Stimulated activated CD8-positive, alpha-beta memory T cell treated with anti-CD3 and anti-CD28 coated beads, Interleukin-15, amount 100 ng/mL, for 1 hour (primary cell): Measurements from ENCODE around the gene TNS2.
"Not testable (repeated sequence)": the region's sequence is repeated elsewhere in the genome, so short reads cannot be mapped to it uniquely, and the experiment has no call there.

Experiments used
- DNase-seq: peaks from one replicate; pipeline ENCODE4 v3.0.0-alpha.2; 2020; ENCODE audit warnings: low read depth

TNS2 gene

GRCh38 chr12:53094796-53095595 lies 45.1 kb downstream of the TNS2 start:
- not testable (repeated sequence) for DNase-seq

- not testable (repeated sequence) for DNase-seq
These were observed 45.7 kb downstream of the TNS2 start for GRCh38 chr12:53095596-53095895.

- no peak for DNase-seq
These were observed 46.4 kb downstream of the TNS2 start for GRCh38 chr12:53096089-53096741.

GRCh38 chr12:53096759-53097158 lies 46.9 kb downstream of the TNS2 start:
- no peak for DNase-seq

GRCh38 chr12:53097207-53097563 lies 47.3 kb downstream of the TNS2 start:
- DNase-seq: no peak

- DNase-seq: no peak
These were observed 47.9 kb downstream of the TNS2 start, which contains the start of gene IGFBP6 for GRCh38 chr12:53097564-53098353. IGFBP6 (plus strand) TSS chr12:53097667; CDS start chr12:53097718, 51 bp downstream.

- DNase-seq: no peak
These were observed 48.6 kb downstream of the TNS2 start for GRCh38 chr12:53098354-53098981.

GRCh38 chr12:53099071-53099882 lies 49.4 kb downstream of the TNS2 start:
- DNase-seq: peak; percentile 89

- no peak for DNase-seq
These were observed 50.7 kb downstream of the TNS2 start for GRCh38 chr12:53100466-53101151.

GRCh38 chr12:53101266-53101665 lies 51.4 kb downstream of the TNS2 start:
- no peak for DNase-seq

- no peak for DNase-seq
These were observed 52.3 kb downstream of the TNS2 start for GRCh38 chr12:53101931-53102781.

- no peak for DNase-seq
These were observed 53.3 kb downstream of the TNS2 start, which contains the start of gene SOAT2 for GRCh38 chr12:53102883-53103807. SOAT2 (plus strand) TSS chr12:53103486; CDS start chr12:53103578, 92 bp downstream.

- DNase-seq: no peak
These were observed 54.0 kb downstream of the TNS2 start for GRCh38 chr12:53103860-53104305.

GRCh38 chr12:53105256-53105655 lies 55.4 kb downstream of the TNS2 start:
- no peak for DNase-seq

- DNase-seq: no peak
These were observed 56.0 kb downstream of the TNS2 start for GRCh38 chr12:53105712-53106439.

GRCh38 chr12:53107122-53107521 lies 57.3 kb downstream of the TNS2 start:
- DNase-seq: no peak

GRCh38 chr12:53112431-53112830 lies 62.6 kb downstream of the TNS2 start:
- DNase-seq: not testable (repeated sequence)

- DNase-seq: no peak
These were observed 63.4 kb downstream of the TNS2 start for GRCh38 chr12:53113136-53113705.
